ENCODE measurements around the gene SEMA4D.

Gene SEMA4D

DNA sequence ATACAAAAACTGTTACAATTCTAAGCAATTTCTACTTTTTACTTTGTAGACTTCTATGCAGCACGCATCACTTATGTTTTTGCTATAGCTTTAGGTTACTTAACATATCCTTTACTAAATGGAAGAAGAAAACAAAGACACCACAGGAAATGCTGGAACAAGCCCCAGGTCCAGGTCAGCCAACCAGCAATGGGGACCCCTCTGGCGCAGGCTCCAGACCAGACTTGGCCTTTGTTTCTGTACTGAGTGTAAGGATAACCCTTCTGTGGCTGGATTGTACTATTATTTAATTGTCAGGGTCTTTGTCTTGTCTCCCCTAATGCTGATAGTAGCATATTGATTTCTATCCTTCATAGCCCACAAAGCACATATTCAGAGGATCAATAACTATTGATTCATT is 4.2 kb downstream of the SEMA4D start:
- TF ChIP-seq, protein P1, sequence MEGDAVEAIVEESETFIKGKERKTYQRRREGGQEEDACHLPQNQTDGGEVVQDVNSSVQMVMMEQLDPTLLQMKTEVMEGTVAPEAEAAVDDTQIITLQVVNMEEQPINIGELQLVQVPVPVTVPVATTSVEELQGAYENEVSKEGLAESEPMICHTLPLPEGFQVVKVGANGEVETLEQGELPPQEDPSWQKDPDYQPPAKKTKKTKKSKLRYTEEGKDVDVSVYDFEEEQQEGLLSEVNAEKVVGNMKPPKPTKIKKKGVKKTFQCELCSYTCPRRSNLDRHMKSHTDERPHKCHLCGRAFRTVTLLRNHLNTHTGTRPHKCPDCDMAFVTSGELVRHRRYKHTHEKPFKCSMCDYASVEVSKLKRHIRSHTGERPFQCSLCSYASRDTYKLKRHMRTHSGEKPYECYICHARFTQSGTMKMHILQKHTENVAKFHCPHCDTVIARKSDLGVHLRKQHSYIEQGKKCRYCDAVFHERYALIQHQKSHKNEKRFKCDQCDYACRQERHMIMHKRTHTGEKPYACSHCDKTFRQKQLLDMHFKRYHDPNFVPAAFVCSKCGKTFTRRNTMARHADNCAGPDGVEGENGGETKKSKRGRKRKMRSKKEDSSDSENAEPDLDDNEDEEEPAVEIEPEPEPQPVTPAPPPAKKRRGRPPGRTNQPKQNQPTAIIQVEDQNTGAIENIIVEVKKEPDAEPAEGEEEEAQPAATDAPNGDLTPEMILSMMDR (IDR thresholded peaks at IDR 0.05; ENCODE audit: control insufficient read depth, insufficient read depth, low read depth, low read length, missing control alignments) = no peak
- H3K4me3 ChIP-seq (ENCODE audit: control insufficient read depth, low read depth, low read length) = no peak overlapping the region
- no peak for DNase-seq (ENCODE audit: low read depth)

DNA sequence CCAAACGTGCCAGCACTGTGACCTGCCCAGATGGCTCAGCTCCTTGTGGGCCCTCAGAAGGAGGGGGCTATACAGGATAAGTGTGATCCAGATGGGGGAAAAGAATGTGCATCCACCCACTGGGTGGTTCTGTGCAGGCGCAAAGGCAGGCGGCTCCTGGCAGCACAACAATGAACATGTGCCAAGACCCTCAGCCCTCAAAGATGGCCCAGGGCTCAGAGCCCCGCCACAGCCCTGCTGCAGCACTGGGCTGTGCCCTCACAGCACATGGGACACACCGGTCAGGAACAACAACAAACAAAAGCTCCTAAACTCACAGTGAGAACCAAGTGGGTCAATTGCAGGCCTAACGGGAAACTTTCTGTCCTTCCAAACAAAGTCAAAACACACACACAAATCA is 4.7 kb downstream of the SEMA4D start:
- no peak overlapping the region for H3K4me3 ChIP-seq (ENCODE audit: control insufficient read depth, low read depth, low read length)
- TF ChIP-seq, protein P1 (IDR thresholded peaks at IDR 0.05; ENCODE audit: control insufficient read depth, insufficient read depth, low read depth, low read length, missing control alignments) = no peak
- DNase-seq (ENCODE audit: low read depth) = no peak

- TF ChIP-seq, protein P1 (IDR thresholded peaks at IDR 0.05; ENCODE audit: control insufficient read depth, insufficient read depth, low read depth, low read length, missing control alignments) = no peak
- no peak for DNase-seq (ENCODE audit: low read depth)
- H3K4me3 ChIP-seq (ENCODE audit: control insufficient read depth, low read depth, low read length) = no peak overlapping the region
These were observed 5.3 kb downstream of the SEMA4D start for GRCh38 chr9:89492586-89492985.

- TF ChIP-seq, protein P1 (IDR thresholded peaks at IDR 0.05; ENCODE audit: control insufficient read depth, insufficient read depth, low read depth, low read length, missing control alignments) = no peak
- no peak overlapping the region for H3K4me3 ChIP-seq (ENCODE audit: control insufficient read depth, low read depth, low read length)
- DNase-seq (ENCODE audit: low read depth) = no peak
These were observed 6.2 kb downstream of the SEMA4D start for GRCh38 chr9:89491694-89492093.

DNA sequence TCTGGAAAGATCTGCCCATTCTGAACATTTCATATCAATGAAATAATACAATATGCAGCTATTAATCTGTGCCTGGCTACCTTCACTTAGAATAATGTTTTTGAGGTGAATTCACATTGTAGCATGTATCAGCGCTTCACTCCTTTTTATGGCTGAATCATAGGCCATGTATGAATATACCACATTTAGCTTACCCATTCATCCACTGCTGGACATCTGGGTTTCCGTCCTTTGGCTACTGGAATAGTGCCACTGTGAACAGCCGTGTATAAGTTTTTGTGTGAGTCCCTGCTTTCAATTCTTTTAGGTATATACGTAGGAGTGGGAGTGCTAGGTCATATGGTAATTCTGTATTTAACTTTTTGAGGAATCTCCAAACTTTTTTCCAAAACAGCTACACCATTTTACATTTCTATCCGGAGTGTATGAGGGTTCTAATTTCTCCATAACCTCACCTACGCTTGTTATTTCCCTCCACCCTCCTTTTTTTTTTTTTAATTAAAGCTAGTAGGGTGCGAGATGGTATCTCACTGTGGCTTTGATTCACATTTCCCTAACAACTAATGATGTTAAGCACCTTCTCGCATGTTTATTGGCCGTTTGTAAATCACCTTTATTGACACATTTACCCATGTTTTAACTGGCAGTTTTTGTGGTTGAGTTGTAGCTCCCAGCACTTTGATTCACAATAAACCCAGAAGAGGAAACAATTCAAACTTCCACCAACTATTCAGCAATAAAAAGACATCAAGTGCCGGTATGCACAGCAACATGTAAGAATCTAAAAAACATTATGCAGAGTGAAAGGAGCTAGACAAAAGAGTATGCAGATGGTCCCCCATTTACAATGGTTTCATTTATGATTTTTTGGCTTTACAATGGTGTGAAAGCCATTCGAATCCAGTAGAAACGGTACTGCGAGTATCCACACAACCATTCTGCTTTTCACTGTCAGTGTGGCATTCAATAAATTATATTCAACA is 8.1 kb downstream of the SEMA4D start:
- H3K4me3 ChIP-seq (ENCODE audit: control insufficient read depth, low read depth, low read length) = no peak overlapping the region
- no peak for DNase-seq (ENCODE audit: low read depth)
- TF ChIP-seq, protein P1 (IDR thresholded peaks at IDR 0.05; ENCODE audit: control insufficient read depth, insufficient read depth, low read depth, low read length, missing control alignments) = no peak

DNA sequence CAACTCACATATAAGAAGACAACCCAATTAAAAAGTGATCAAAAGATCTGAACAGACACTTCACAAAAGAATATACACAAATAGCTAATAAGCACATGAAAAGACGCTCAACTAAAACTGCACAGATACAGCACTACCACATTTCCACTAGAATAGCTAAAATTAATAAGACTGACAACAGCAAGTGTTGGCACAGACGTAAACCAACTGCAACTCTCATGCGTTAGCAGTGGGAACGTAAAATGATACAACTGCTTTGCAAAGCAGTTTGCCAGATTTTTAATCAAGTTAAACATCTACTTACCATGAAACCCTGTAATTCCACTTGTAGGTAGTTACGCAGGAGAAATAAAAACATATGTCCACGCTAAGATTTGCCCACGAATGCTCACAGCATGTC is 9.0 kb downstream of the SEMA4D start:
- TF ChIP-seq, protein P1 (IDR thresholded peaks at IDR 0.05; ENCODE audit: control insufficient read depth, insufficient read depth, low read depth, low read length, missing control alignments) = no peak
- no peak overlapping the region for H3K4me3 ChIP-seq (ENCODE audit: control insufficient read depth, low read depth, low read length)

More for the DNA sequence above, 9.0 kb downstream of the SEMA4D start:
- DNase-seq (ENCODE audit: low read depth) = no peak

Data from AG09309 (cell line).